Hepatic stellate cell (primary cell): Measurements from ENCODE around the gene SACM1L.
"Not testable (repeated sequence)": the region's sequence is repeated elsewhere in the genome, so short reads cannot be mapped to it uniquely, and the experiment has no call there.

ENCODE experiments used
- DNase-seq: peaks from one replicate; pipeline ENCODE4 v3.0.0; 2011; ENCODE audit warnings: low spot score

The SACM1L gene

GRCh38 chr3:45693941-45694521 lies 4.8 kb downstream of the SACM1L start:
- DNase-seq = no peak

- DNase-seq = not testable (repeated sequence)
Observed at GRCh38 chr3:45695166-45695565, 6.0 kb downstream of the SACM1L start.

GRCh38 chr3:45700570-45701073 lies 11.4 kb downstream of the SACM1L start:
- DNase-seq = no peak

- DNase-seq = no peak
Observed at GRCh38 chr3:45701172-45701867, 12.1 kb downstream of the SACM1L start.

GRCh38 chr3:45704301-45704943 lies 15.2 kb downstream of the SACM1L start:
- no peak for DNase-seq

- no peak for DNase-seq
Observed at GRCh38 chr3:45705839-45706808, 16.9 kb downstream of the SACM1L start.

GRCh38 chr3:45711931-45712330 lies 22.7 kb downstream of the SACM1L start:
- DNase-seq = no peak

GRCh38 chr3:45712434-45713110 lies 23.4 kb downstream of the SACM1L start:
- no peak for DNase-seq

- DNase-seq = no peak
Observed at GRCh38 chr3:45715945-45716344, 26.7 kb downstream of the SACM1L start.

GRCh38 chr3:45716790-45717336 lies 27.7 kb downstream of the SACM1L start:
- DNase-seq = no peak

- DNase-seq = no peak
Observed at GRCh38 chr3:45719655-45720487, 30.7 kb downstream of the SACM1L start.

- no peak for DNase-seq
Observed at GRCh38 chr3:45724911-45725310, 35.7 kb downstream of the SACM1L start.

- no peak for DNase-seq
Observed at GRCh38 chr3:45729614-45730013, 40.4 kb downstream of the SACM1L start.

- DNase-seq = no peak
Observed at GRCh38 chr3:45730409-45731154, 41.4 kb downstream of the SACM1L start.

GRCh38 chr3:45736707-45737106 lies 47.5 kb downstream of the SACM1L start:
- DNase-seq = no peak

GRCh38 chr3:45737234-45737633 lies 48.0 kb downstream of the SACM1L start:
- no peak for DNase-seq

GRCh38 chr3:45739991-45740390 lies 50.8 kb downstream of the SACM1L start:
- no peak for DNase-seq

GRCh38 chr3:45741247-45741646 lies 52.1 kb downstream of the SACM1L start:
- DNase-seq = no peak

GRCh38 chr3:45741742-45742460 lies 52.7 kb downstream of the SACM1L start:
- DNase-seq = no peak
